ENCODE results near the gene WNT2.

GRCh38 chr7:117312593-117313580 lies 10.0 kb downstream of the WNT2 start:
- TF ChIP-seq TAF1 (IDR thresholded peaks at IDR 0.05; ENCODE audit: borderline replicate concordance, insufficient read depth, low read length): no peak
- no peak for TF ChIP-seq POLR2AphosphoS5 (IDR thresholded peaks at IDR 0.05; ENCODE audit: low read depth, low read length)

All from PFSK-1 (cell line).